ENCODE measurements around the gene TPM1. TPM values are rescaled to one million over a fixed set of nuclear protein-coding genes. Genes with fewer than 3 reads are reported as not detected.

Gene TPM1
- total RNA-seq, 1 donor from 2014 or later, result 255 TPM

DNA sequence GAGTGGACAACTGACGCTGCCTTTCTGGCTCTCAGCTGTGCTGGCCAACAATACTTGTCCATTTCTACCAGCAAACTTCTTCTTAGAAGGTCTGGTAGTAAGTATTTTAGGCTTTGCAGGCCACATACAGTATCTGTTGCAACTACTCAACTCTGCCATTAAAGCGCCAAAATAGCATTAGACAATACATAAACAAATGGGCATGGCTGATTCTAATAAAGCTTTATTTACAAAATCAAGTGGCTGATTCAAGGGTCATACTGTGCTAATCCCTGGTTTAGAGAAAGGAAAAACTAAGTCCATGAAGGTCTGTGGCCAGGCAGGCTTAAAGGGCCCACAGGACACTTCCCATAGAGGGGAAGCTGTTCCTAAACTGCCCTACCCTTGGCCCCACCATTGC is 26.3 kb upstream of the TPM1 start:
- peaks cover 4% of the 10 kb centered on the region for H3K4me1 Mint-ChIP-seq (ENCODE audit: low read depth, unreplicated experiment)
- no peaks in the 10 kb centered on the region for H3K27me3 Mint-ChIP-seq (ENCODE audit: unreplicated experiment)
- no peak for DNase-seq
- no peak overlapping the region for H3K4me3 Mint-ChIP-seq (ENCODE audit: unreplicated experiment)
- H3K36me3 Mint-ChIP-seq (ENCODE audit: unreplicated experiment), result peaks cover 4% of the 10 kb centered on the region
- no peak overlapping the region for H3K27ac Mint-ChIP-seq (ENCODE audit: unreplicated experiment)
- no peaks in the 10 kb centered on the region for H3K9me3 Mint-ChIP-seq (ENCODE audit: unreplicated experiment)
- TF ChIP-seq, protein P1, sequence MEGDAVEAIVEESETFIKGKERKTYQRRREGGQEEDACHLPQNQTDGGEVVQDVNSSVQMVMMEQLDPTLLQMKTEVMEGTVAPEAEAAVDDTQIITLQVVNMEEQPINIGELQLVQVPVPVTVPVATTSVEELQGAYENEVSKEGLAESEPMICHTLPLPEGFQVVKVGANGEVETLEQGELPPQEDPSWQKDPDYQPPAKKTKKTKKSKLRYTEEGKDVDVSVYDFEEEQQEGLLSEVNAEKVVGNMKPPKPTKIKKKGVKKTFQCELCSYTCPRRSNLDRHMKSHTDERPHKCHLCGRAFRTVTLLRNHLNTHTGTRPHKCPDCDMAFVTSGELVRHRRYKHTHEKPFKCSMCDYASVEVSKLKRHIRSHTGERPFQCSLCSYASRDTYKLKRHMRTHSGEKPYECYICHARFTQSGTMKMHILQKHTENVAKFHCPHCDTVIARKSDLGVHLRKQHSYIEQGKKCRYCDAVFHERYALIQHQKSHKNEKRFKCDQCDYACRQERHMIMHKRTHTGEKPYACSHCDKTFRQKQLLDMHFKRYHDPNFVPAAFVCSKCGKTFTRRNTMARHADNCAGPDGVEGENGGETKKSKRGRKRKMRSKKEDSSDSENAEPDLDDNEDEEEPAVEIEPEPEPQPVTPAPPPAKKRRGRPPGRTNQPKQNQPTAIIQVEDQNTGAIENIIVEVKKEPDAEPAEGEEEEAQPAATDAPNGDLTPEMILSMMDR (IDR thresholded peaks at IDR 0.05; ENCODE audit: partially characterized antibody, unreplicated experiment), result no peak

DNA sequence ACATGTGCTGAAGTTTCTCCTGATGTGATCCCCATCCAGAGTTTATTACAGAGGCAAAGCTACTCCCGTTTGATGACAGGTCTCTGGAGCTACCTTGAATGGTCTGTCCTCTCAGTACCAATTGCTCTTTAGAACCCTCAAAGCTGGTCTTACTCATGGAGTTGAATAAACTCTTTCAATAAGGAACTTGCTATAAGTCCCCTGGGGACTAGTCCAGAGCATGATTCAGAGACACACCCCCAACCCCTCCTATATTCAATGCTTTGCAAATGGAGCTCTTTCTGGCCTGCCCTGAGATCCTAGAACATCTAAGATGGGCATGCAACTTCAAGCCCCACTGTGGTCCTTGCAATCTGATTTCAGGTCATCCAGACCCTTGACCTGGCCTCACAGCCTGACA is 23.9 kb upstream of the TPM1 start:
- TF ChIP-seq, protein P1 (IDR thresholded peaks at IDR 0.05; ENCODE audit: partially characterized antibody, unreplicated experiment), result no peak
- DNase-seq, result no peak
- H3K36me3 Mint-ChIP-seq (ENCODE audit: unreplicated experiment), result peaks cover 4% of the 10 kb centered on the region
- peaks cover 4% of the 10 kb centered on the region for H3K4me1 Mint-ChIP-seq (ENCODE audit: low read depth, unreplicated experiment)
- H3K9me3 Mint-ChIP-seq (ENCODE audit: unreplicated experiment), result no peaks in the 10 kb centered on the region
- no peak overlapping the region for H3K27ac Mint-ChIP-seq (ENCODE audit: unreplicated experiment)
- no peaks in the 10 kb centered on the region for H3K27me3 Mint-ChIP-seq (ENCODE audit: unreplicated experiment)
- H3K4me3 Mint-ChIP-seq (ENCODE audit: unreplicated experiment), result no peak overlapping the region

DNA sequence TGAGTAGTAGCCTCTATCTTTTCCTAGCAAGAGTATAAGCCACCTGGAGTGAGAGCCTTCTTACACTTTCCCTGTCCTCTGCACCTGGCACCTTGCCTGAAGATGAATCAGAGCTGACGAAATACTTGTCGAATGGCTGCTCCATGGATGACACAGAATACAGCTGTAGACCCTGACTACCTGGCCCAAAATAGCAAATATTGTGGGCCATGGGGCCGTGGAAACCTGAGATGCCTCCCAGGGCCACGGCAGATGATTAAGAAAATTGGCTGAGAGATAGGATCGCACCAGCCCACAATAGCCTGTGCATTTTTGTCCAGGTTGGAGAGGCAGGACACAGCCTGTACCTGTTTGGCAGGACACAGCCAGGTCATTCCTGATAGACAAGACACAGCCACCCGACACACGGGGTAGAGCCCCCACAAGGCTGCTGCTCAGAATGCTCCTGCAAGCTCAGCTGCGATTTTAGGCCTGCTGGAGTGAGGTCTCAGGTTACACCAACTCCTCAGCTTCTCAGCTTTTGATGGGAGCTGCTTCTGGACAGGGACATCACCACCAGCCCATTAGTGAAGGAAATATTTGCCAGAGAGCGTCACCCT is 22.9 kb upstream of the TPM1 start:
- no peak for DNase-seq
- peaks cover 4% of the 10 kb centered on the region for H3K4me1 Mint-ChIP-seq (ENCODE audit: low read depth, unreplicated experiment)
- TF ChIP-seq, protein P1 (IDR thresholded peaks at IDR 0.05; ENCODE audit: partially characterized antibody, unreplicated experiment), result no peak
- no peaks in the 10 kb centered on the region for H3K27me3 Mint-ChIP-seq (ENCODE audit: unreplicated experiment)
- peaks cover 4% of the 10 kb centered on the region for H3K36me3 Mint-ChIP-seq (ENCODE audit: unreplicated experiment)
- no peak overlapping the region for H3K27ac Mint-ChIP-seq (ENCODE audit: unreplicated experiment)
- no peaks in the 10 kb centered on the region for H3K9me3 Mint-ChIP-seq (ENCODE audit: unreplicated experiment)
- no peak overlapping the region for H3K4me3 Mint-ChIP-seq (ENCODE audit: unreplicated experiment)

DNA sequence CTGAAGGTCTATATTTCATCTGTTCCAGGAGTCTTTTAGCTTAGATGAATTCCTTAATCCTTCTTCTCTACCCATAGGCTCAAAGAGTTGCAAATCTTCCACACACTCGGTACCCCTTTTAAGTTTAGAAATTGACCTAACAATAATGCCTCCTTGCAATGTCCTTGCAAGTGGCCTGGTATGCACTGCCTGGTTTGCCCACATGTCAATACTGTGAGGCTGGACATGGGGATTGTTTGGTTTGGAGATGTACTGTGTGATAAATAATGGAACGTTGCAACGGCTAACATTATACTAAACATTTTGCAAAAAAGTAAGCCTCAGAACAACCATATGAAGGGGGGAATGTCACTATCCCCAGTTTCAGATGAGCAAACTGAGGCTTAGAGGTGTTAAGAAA is 22.4 kb upstream of the TPM1 start:
- H3K4me3 Mint-ChIP-seq (ENCODE audit: unreplicated experiment), result no peak overlapping the region
- H3K27ac Mint-ChIP-seq (ENCODE audit: unreplicated experiment), result no peak overlapping the region
- peaks cover 4% of the 10 kb centered on the region for H3K36me3 Mint-ChIP-seq (ENCODE audit: unreplicated experiment)
- no peaks in the 10 kb centered on the region for H3K9me3 Mint-ChIP-seq (ENCODE audit: unreplicated experiment)
- H3K4me1 Mint-ChIP-seq (ENCODE audit: low read depth, unreplicated experiment), result peaks cover 4% of the 10 kb centered on the region
- H3K27me3 Mint-ChIP-seq (ENCODE audit: unreplicated experiment), result no peaks in the 10 kb centered on the region
- TF ChIP-seq, protein P1 (IDR thresholded peaks at IDR 0.05; ENCODE audit: partially characterized antibody, unreplicated experiment), result no peak
- DNase-seq, result no peak

DNA sequence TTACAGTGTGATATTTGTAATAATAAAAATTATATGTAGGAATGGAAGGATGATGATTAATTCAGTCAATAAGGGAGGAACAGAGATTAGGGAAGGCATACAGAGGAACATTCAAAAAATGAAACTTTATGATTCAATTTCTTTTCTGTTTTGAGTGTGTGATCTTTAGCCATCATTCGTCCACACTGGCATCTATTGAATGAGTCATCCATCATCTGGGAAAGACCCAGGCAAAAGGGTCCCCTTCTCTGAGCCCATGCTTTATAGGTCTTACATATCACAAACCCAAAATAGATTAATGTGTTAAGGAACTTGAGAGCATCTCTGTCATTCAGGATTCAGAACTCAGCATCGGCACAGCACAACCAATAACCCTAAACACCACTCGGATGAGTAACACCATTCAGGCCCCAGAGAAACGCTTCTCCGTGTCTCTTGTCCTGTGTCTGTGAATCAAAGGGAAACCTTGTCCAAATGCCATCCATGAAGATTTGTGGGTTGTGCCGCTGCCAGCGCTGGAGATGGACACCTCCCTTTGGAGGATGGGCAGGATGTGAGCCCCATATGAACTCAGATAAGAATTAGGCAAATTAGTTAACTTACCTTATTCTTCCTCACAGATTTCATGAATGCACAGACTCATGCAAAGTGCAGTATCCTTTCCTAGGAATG is 21.7 kb upstream of the TPM1 start:
- Mint-ChIP-seq H3K36me3 (ENCODE audit: unreplicated experiment) (peaks cover 4% of the 10 kb centered on the region), H3K27ac (ENCODE audit: unreplicated experiment) (no peak overlapping the region), H3K4me3 (ENCODE audit: unreplicated experiment) (no peak overlapping the region)

More for the DNA sequence above, 21.7 kb upstream of the TPM1 start:
- H3K4me1 Mint-ChIP-seq (ENCODE audit: low read depth, unreplicated experiment), result peaks cover 4% of the 10 kb centered on the region
- H3K27me3 Mint-ChIP-seq (ENCODE audit: unreplicated experiment), result no peaks in the 10 kb centered on the region
- DNase-seq, result no peak
- TF ChIP-seq, protein P1 (IDR thresholded peaks at IDR 0.05; ENCODE audit: partially characterized antibody, unreplicated experiment), result no peak
- H3K9me3 Mint-ChIP-seq (ENCODE audit: unreplicated experiment), result no peaks in the 10 kb centered on the region

Data from glutamatergic neuron (in vitro differentiated cells).